OCI-LY7 (cell line): Measurements from ENCODE around the gene PIK3IP1. TPM values are rescaled to one million over a fixed set of nuclear protein-coding genes. Genes with fewer than 3 reads are reported as not detected.

Experiments
- BruUV-seq: library from RNA; stranded (reverse); fragments of 400-500 nt; replicated peaks from 2 replicates; lab custom pipeline; 2021; lab: Mats Ljungman, UMichigan
- CTCF ChIA-PET: fragments of 300-600 bp; sonication (Branson Sonifier 250); formaldehyde crosslinking; loops from one replicate; lab custom pipeline; 2022; ENCODE audit warnings: antibody characterized with exemption; ENCODE audit not compliant: unreplicated experiment; lab: Charles Lee
- POLR2A ChIA-PET: fragments of 300-600 bp; sonication (Branson Sonifier 250); formaldehyde crosslinking; loops from one replicate; lab custom pipeline; 2022; ENCODE audit warnings: antibody characterized with exemption; lab: Charles Lee
- DNase-seq: peaks from one replicate; pipeline ENCODE4 v3.0.0-alpha.2; 2015; ENCODE audit warnings: low spot score
- H2AFZ ChIP-seq: fragments of 200-600 bp; sonication (generic), shearing (Covaris generic); 2 replicates; pipeline ENCODE4 v1.6.1; 2014; ENCODE audit warnings: mild to moderate bottlenecking, antibody characterized with exemption, low read length, moderate library complexity
- H3K27ac ChIP-seq: fragments of 200-600 bp; sonication (generic); 2 replicates; pipeline ENCODE4 v1.5.1; 2014; ENCODE audit warnings: mixed run types, low read depth, mild to moderate bottlenecking, moderate library complexity, low read length, inconsistent platforms; ENCODE audit not compliant: poor library complexity, severe bottlenecking
- H3K36me3 ChIP-seq: fragments of 200-600 bp; sonication (generic); 2 replicates; pipeline ENCODE4 v1.6.1; 2014; ENCODE audit warnings: mild to moderate bottlenecking, antibody characterized with exemption, low read length, moderate library complexity, mixed read lengths; ENCODE audit not compliant: insufficient read depth
- H3K4me1 ChIP-seq: fragments of 200-600 bp; sonication (generic); 2 replicates; pipeline ENCODE4 v1.5.1; 2014; ENCODE audit warnings: mild to moderate bottlenecking, low read length; ENCODE audit not compliant: insufficient read depth, poor library complexity, severe bottlenecking
- H3K4me2 ChIP-seq: fragments of 200-600 bp; sonication (generic); 2 replicates; pipeline ENCODE4 v1.6.1; 2014; ENCODE audit warnings: mild to moderate bottlenecking, low read length
- H3K4me3 ChIP-seq: fragments of 200-600 bp; sonication (generic); 2 replicates; pipeline ENCODE4 v1.5.1; 2014; ENCODE audit warnings: mild to moderate bottlenecking, low read depth, low read length; ENCODE audit not compliant: poor library complexity, severe bottlenecking
- H3K79me2 ChIP-seq: fragments of 200-600 bp; sonication (generic); 2 replicates; pipeline ENCODE4 v1.6.1; 2016; ENCODE audit warnings: low read depth, mild to moderate bottlenecking, low read length, moderate library complexity, mixed read lengths; ENCODE audit not compliant: insufficient read depth
- H3K9me2 ChIP-seq: fragments of 200-600 bp; sonication (generic); 2 replicates; pipeline ENCODE4 v1.6.1; 2016; ENCODE audit warnings: mild to moderate bottlenecking, low read length, mixed read lengths; ENCODE audit not compliant: insufficient read depth
- H3K9me3 ChIP-seq: fragments of 200-600 bp; sonication (generic); 2 replicates; pipeline ENCODE4 v1.6.1; 2014; ENCODE audit warnings: mild to moderate bottlenecking, mixed run types, low read length, mixed read lengths
- H4K20me1 ChIP-seq: fragments of 200-600 bp; sonication (generic); 2 replicates; pipeline ENCODE4 v1.6.1; 2014; ENCODE audit warnings: mild to moderate bottlenecking, antibody characterized with exemption, low read length, moderate library complexity, mixed read lengths; ENCODE audit not compliant: insufficient read depth
- EZH2phosphoT487 ChIP-seq: fragments of 200-600 bp; sonication (generic); IDR thresholded peaks from 2 replicates; pipeline ENCODE4 v1.6.1; 2018; ENCODE audit warnings: low read depth, borderline replicate concordance, mild to moderate bottlenecking, mixed run types, antibody characterized with exemption, low read length, moderate library complexity, mixed read lengths
- intact Hi-C: fragments of 100-400 bp; cut with micrococcal nuclease; formaldehyde crosslinking; loops from one replicate; pipeline ENCODE4 v1.10.0; 2022; ENCODE audit not compliant: unreplicated experiment
- total RNA-seq, 2 experiments: library from RNA; depleted of rRNA in 1 of 2; stranded (reverse); fragments of >200 nt in 1 of 2; shearing (Covaris generic) in 1 of 2; gene quantifications; 2 replicates each; pipeline ENCODE4 v1.2.3, GENCODE V29; 2014 to 2022
- TF ChIP-seq, protein P1 (sequence below): fragments of 200-600 bp; sonication (generic); conservative IDR thresholded peaks from 2 replicates; pipeline ENCODE4 v1.5.1; 2014; ENCODE audit warnings: mild to moderate bottlenecking, antibody characterized with exemption, low read length, moderate library complexity, mixed read lengths

PIK3IP1 gene
- total RNA-seq, 2 experiments from 2014 or later, result 17.1 to 20.4 TPM

DNA sequence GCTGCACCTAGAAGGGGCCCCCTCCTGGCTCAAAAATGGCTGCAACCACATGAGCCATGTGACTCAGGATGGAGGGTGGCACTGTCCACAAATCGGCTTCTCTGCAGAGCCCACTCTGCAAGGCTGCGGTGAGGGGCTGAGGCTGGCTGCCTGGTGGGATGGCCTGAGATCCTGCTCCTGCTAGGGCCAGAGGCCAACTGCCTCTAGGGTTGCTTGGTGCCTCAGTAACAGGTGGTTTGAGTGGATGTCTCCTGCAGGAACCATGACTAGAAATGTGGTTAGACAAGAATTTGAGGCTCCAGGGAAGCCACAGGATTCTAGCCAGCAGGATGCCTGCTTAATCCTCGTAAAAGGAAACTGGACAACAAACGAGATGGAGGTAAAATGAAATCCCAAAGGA, 36.7 kb upstream of the PIK3IP1 start:
- DNase-seq, result no peak
- Histone ChIP-seq H3K4me1 (no peaks in the 10 kb centered on the region), H3K4me2 (no peak overlapping the region), H3K9me3 (no peaks in the 10 kb centered on the region), H3K36me3 (peaks cover 97% of the 10 kb centered on the region), H4K20me1 (no peaks in the 10 kb centered on the region), H3K79me2 (no peaks in the 10 kb centered on the region; the same call in 1 of the 2 replicates), H2AFZ (no peak overlapping the region), H3K4me3 (no peak overlapping the region), H3K27ac (no peak overlapping the region), H3K9me2 (no peaks in the 10 kb centered on the region)
- intact Hi-C loops, result no loop called here
- ChIA-PET CTCF (no interaction called here), POLR2A (no interaction called here)
- BruUV-seq, result no TSS peak
- TF ChIP-seq EZH2phosphoT487, result no peak
- TF ChIP-seq, protein P1, sequence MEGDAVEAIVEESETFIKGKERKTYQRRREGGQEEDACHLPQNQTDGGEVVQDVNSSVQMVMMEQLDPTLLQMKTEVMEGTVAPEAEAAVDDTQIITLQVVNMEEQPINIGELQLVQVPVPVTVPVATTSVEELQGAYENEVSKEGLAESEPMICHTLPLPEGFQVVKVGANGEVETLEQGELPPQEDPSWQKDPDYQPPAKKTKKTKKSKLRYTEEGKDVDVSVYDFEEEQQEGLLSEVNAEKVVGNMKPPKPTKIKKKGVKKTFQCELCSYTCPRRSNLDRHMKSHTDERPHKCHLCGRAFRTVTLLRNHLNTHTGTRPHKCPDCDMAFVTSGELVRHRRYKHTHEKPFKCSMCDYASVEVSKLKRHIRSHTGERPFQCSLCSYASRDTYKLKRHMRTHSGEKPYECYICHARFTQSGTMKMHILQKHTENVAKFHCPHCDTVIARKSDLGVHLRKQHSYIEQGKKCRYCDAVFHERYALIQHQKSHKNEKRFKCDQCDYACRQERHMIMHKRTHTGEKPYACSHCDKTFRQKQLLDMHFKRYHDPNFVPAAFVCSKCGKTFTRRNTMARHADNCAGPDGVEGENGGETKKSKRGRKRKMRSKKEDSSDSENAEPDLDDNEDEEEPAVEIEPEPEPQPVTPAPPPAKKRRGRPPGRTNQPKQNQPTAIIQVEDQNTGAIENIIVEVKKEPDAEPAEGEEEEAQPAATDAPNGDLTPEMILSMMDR, result no peak

DNA sequence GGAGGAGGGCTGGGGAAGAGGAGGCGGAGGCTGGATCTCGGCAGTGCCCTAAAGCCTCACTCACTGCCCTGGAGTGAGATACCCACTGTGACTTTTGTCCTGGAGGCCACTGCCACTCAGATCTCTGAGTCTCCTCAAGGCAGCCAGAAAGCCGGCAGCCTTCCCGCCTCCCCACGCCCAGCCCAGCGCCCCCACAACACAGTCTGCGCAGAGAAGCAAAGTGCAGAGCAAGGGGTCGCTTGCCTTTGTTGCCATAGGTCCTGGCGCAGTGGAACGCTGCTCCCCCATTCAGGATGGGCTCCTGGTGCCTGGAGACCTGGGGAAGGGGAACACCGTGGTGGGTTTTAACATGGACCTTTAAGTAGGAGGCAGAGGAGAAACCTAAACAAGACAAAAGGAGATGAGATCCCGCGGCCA, 36.3 kb upstream of the PIK3IP1 start:
- TF ChIP-seq, protein P1, result no peak
- no peak for TF ChIP-seq EZH2phosphoT487
- H4K20me1 ChIP-seq, result no peaks in the 10 kb centered on the region
- no peaks in the 10 kb centered on the region for H3K9me3 ChIP-seq
- H3K4me3 ChIP-seq, result no peak overlapping the region
- ChIA-PET POLR2A (no interaction called here), CTCF (no interaction called here)
- H3K9me2 ChIP-seq, result no peaks in the 10 kb centered on the region
- H3K27ac ChIP-seq, result no peak overlapping the region
- DNase-seq, result no peak
- H3K36me3 ChIP-seq, result peaks cover 96% of the 10 kb centered on the region
- no peak overlapping the region for H3K4me2 ChIP-seq
- H3K79me2 ChIP-seq, result no peaks in the 10 kb centered on the region; the same call in 1 of the 2 replicates
- H2AFZ ChIP-seq, result no peak overlapping the region
- H3K4me1 ChIP-seq, result no peaks in the 10 kb centered on the region
- no TSS peak for BruUV-seq
- intact Hi-C loops, result no loop called here

DNA sequence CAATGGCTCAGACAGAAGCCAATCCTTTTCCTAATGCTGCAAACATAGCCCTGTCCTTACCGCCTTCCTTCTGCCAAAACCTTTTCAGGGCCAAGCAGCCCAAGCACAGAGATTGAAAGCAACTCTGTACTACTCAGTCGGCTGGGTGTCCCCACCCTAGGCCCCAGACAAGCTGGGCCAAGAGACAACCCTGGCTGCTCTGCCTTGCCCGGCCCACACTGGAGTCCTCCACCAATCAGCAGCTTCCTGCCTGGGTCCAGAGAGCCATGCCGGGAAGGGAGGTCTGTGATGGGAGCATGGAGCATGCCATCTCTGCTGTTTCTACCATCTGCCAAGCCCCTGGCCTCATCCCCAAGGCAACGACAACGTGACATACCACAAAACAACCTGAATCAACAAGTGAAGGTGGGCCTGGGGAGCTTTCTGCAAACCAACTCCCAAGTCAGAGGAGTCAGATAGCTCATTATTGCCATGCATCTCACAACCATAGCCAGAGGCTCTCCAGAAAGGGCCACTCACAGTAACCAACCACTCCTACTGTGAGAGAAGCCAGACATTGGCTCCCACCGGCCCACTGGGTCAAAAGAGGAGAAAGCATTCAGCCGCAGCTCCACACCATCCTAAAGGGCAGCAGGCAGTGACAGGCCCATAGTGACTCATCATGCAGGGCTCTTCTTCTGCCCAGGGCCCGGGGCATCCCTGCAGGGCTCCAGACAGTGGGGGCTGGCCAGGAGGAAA, 35.7 kb upstream of the PIK3IP1 start:
- POLR2A ChIA-PET, result interaction anchor here (0.6 kb wide), 1 partner anchor 305 kb away, joined by 3 read pairs; no protein-coding TSS in a partner anchor
- no peak for TF ChIP-seq EZH2phosphoT487
- TF ChIP-seq, protein P1, result no peak
- no peak overlapping the region for H2AFZ ChIP-seq
- H3K27ac ChIP-seq, result no peak overlapping the region
- no peaks in the 10 kb centered on the region for H4K20me1 ChIP-seq
- H3K4me1 ChIP-seq, result no peaks in the 10 kb centered on the region
- no peak for DNase-seq
- H3K79me2 ChIP-seq, result no peaks in the 10 kb centered on the region; the same call in 1 of the 2 replicates
- H3K36me3 ChIP-seq, result peaks cover 96% of the 10 kb centered on the region
- CTCF ChIA-PET, result no interaction called here
- H3K4me2 ChIP-seq, result no peak overlapping the region
- no peaks in the 10 kb centered on the region for H3K9me2 ChIP-seq
- intact Hi-C loops, result no loop called here
- BruUV-seq, result no TSS peak
- no peak overlapping the region for H3K4me3 ChIP-seq
- H3K9me3 ChIP-seq, result no peaks in the 10 kb centered on the region
